Fibroblast of peridontal ligament (primary cell): ENCODE results near the gene SAE1.

ENCODE experiments used
- DNase-seq: peaks from one replicate; pipeline ENCODE4 v3.0.0-alpha.2; 2010; ENCODE audit errors: extremely low read depth

Gene SAE1

GRCh38 chr19:47221080-47221841, 90.6 kb downstream of the SAE1 start:
- DNase-seq, result no peak

- DNase-seq, result no peak
Observed at GRCh38 chr19:47221890-47222289, 91.3 kb downstream of the SAE1 start.

GRCh38 chr19:47225746-47226425, 95.3 kb downstream of the SAE1 start:
- DNase-seq, result peak; percentile 81

GRCh38 chr19:47226426-47227351, 96.1 kb downstream of the SAE1 start:
- peak; percentile 71 for DNase-seq

GRCh38 chr19:47227352-47228167, 96.9 kb downstream of the SAE1 start:
- peak; percentile 91 for DNase-seq

GRCh38 chr19:47228168-47228936, 97.7 kb downstream of the SAE1 start:
- DNase-seq, result no peak

GRCh38 chr19:47228937-47229675, 98.5 kb downstream of the SAE1 start:
- DNase-seq, result peak; percentile 46

GRCh38 chr19:47229676-47230053, 99.0 kb downstream of the SAE1 start:
- DNase-seq, result peak; percentile 31

GRCh38 chr19:47230054-47230920, 99.7 kb downstream of the SAE1 start:
- peak; percentile 40 for DNase-seq

GRCh38 chr19:47230921-47231214, 100.2 kb downstream of the SAE1 start, which contains the start of gene BBC3:
Gene BBC3, minus strand, starts transcription at chr19:47231199. Its CDS starts 2,768 bp downstream, at chr19:47228431.
- DNase-seq, result no peak

- DNase-seq, result peak; percentile 81
Observed at GRCh38 chr19:47231215-47232054, 100.8 kb downstream of the SAE1 start.

- peak; percentile 84 for DNase-seq
Observed at GRCh38 chr19:47232422-47233211, 102.0 kb downstream of the SAE1 start.

- DNase-seq, result no peak
Observed at GRCh38 chr19:47236072-47236675, 105.5 kb downstream of the SAE1 start.

- no peak for DNase-seq
Observed at GRCh38 chr19:47239152-47239551, 108.5 kb downstream of the SAE1 start.

GRCh38 chr19:47239610-47240296, 109.1 kb downstream of the SAE1 start:
- peak; percentile 43 for DNase-seq

GRCh38 chr19:47240556-47240955, 109.9 kb downstream of the SAE1 start:
- no peak for DNase-seq
